Neuron (in vitro differentiated cells): ENCODE measurements around the gene INHBC.
"Not testable (repeated sequence)": the region's sequence is repeated elsewhere in the genome, so short reads cannot be mapped to it uniquely, and the experiment has no call there.

Experiments
- H2AFZ ChIP-seq: one replicate; pipeline ENCODE4 v1.6.1; 2013; ENCODE audit warnings: low read depth, mild to moderate bottlenecking, inconsistent platforms, low read length, moderate library complexity
- H3K27me3 ChIP-seq: one replicate; pipeline ENCODE4 v1.6.1; 2013; ENCODE audit warnings: low read length; ENCODE audit not compliant: insufficient read depth
- H3K36me3 ChIP-seq: one replicate; pipeline ENCODE4 v1.6.1; 2013; ENCODE audit warnings: low read length; ENCODE audit not compliant: insufficient read depth
- H3K4me1 ChIP-seq: one replicate; pipeline ENCODE4 v1.6.1; 2013; ENCODE audit warnings: low read length; ENCODE audit not compliant: insufficient read depth
- H3K4me3 ChIP-seq: 2 replicates; pipeline ENCODE4 v1.5.1; 2013; ENCODE audit warnings: mild to moderate bottlenecking, low read length, moderate library complexity
- H3K9me3 ChIP-seq: one replicate; pipeline ENCODE4 v1.6.1; 2013; ENCODE audit warnings: low read length

INHBC gene

DNA sequence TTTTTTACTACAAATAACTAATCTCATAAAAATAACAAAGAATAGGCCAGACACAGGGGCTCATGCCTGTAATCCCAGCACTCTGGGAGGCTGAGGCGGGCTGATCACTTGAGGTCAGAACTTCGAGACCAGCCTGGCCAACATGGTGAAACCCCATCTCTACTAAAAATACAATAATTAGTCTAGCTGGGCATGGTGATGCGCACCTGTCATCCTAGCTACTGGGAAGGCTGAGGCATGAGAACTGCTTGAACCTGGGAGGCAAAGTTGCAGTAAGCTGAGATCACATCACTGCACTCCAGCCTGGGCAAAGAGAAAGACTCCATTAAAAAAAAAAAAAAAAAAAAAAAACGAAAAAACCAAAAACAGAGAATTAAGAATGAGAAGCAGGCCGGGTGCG is 20.4 kb upstream of the INHBC start:
- H3K36me3 ChIP-seq, H2AFZ ChIP-seq, H3K9me3 ChIP-seq, H3K4me3 ChIP-seq, H3K27me3 ChIP-seq: not testable (repeated sequence)
- H3K4me1 ChIP-seq: peaks cover 11% of the 10 kb centered on the region

DNA sequence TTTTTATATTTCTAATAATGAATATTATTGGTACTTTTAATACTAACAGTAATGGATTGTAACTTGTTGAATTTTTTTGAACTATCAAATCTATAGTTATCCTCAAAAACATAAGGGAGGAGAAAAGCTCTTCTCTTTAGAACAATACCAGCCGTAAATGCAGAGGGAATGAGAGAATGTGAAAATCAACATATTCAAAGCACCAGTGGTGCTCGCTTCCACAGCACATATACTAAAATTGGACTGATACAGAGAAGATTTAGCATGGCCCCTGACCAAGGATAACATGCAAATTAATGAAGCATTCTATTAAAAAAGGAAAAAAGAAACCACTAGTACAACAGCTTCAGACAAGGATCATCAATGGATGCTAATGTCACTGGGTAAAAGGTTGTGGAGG is 19.5 kb upstream of the INHBC start:
- no peak overlapping the region for H3K4me3 ChIP-seq
- H3K9me3 ChIP-seq: no peaks in the 10 kb centered on the region
- H2AFZ ChIP-seq: no peak overlapping the region
- no peaks in the 10 kb centered on the region for H3K36me3 ChIP-seq
- H3K27me3 ChIP-seq: no peaks in the 10 kb centered on the region
- peaks cover 11% of the 10 kb centered on the region for H3K4me1 ChIP-seq

DNA sequence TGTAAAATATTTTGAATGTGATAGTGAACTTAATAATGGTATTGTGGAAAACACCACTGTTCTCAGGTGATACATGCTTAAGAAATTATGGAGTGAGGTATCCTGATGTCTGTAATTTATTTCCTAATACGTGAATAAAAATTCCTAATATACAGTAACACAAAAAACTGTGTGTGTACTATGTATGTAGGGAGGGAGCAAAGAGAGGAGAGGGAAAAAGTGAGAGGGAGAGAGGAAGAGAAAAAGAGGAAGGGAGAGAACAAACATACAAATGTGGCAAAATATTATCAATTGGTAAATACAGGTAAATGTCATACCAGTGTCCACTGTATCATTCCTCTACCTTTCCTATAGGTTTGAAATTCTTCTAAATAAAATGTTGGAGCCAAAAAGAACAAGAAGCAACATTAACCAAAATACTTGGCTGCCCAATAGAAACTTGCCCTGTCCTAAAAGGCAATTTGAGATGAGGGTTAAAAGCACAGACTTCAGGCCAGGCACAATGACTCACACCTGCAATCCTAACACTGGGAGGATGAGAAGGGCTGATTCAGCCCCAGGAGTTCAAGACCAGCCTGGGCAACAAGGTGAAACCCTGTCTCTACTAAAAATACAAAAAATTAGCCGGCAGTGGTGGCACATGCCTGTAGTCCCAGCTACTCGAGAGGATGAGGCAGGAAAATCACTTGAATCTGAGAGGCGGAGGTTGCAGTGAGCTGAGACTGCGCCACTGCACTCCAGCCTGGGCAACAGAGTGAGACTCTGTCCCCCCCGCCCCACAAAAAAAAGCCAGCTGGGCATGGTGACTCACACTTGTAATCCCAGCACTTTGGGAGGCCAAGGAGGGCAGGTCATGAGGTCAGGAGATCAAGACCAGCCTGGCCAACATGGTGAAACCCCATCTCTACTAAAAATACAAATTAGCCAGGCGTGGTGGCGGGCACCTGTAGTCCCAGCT is 18.3 kb upstream of the INHBC start:
- Histone ChIP-seq H3K4me3 (no peak overlapping the region), H3K27me3 (no peaks in the 10 kb centered on the region), H2AFZ (no peak overlapping the region), H3K36me3 (peaks cover under 1% of the 10 kb centered on the region), H3K4me1 (peaks cover 11% of the 10 kb centered on the region), H3K9me3 (no peaks in the 10 kb centered on the region)

DNA sequence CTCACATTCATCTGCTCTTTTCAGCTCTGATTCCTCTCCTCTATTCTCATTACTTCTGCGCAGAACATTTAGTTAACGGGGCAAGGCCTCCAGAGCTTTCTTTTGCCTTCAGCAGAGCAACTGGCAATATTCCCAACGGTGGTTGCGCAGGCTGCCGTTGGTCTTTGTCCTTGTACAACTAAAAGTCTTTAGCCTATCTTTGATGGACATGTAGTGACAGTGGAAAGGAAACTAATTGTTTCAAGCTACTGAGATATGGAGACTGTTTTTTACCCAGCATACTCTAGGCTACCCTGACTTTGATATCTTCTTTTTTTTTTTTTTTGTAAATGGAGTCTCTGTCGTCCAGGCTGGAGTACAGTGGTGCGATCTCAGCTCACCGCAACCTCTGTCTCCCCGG is 16.3 kb upstream of the INHBC start:
- Histone ChIP-seq H3K4me3 (no peak overlapping the region), H2AFZ (no peak overlapping the region)

DNA sequence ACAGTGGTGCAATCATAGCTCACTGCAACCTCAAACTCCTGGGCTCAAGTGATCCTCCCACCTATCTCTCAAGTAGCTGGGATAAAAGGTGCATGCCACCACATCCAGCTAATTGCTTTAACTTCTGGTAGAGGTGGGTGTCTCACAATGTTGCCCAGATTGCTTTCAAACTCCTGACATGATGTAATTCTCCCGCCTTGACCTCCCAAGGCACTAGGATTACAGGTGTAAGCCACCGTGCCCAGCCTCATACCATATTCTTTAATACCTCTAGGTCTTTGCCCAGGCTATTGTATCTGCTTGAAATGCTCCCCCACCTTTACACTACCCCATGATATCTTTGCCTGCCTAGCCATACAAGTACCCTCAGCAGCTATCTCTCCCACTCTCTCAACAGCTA is 15.1 kb upstream of the INHBC start:
- Histone ChIP-seq H3K9me3 (no peaks in the 10 kb centered on the region), H3K4me3 (no peak overlapping the region), H3K4me1 (peaks cover 9% of the 10 kb centered on the region), H3K27me3 (no peaks in the 10 kb centered on the region), H2AFZ (no peak overlapping the region), H3K36me3 (peaks cover 12% of the 10 kb centered on the region)

More for the DNA sequence above, 16.3 kb upstream of the INHBC start:
- Histone ChIP-seq H3K36me3 (peaks cover 12% of the 10 kb centered on the region), H3K27me3 (no peaks in the 10 kb centered on the region), H3K9me3 (no peaks in the 10 kb centered on the region), H3K4me1 (peaks cover 11% of the 10 kb centered on the region)

DNA sequence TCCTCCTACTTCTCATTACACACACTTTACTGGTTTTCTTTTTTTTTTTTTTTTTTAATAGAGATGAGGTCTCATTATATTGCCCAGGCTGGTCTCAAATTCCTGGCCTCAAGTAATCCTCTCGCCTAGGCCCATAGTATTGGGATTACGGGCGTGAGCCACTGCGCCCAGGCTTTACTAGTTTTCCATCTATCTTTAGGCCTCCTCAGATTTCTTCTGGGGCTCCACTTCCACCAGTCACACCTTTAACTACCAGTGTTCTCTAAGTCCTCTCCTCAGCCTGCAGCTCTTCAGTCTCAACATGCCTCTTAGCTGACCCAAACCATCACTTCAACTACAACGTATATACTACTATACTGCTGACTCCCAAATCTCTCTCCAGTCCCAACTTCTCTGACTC is 14.1 kb upstream of the INHBC start:
- H3K9me3 ChIP-seq: no peaks in the 10 kb centered on the region
- H3K4me1 ChIP-seq: no peaks in the 10 kb centered on the region
- no peak overlapping the region for H2AFZ ChIP-seq
- no peak overlapping the region for H3K4me3 ChIP-seq
- no peaks in the 10 kb centered on the region for H3K27me3 ChIP-seq
- H3K36me3 ChIP-seq: peaks cover 14% of the 10 kb centered on the region

DNA sequence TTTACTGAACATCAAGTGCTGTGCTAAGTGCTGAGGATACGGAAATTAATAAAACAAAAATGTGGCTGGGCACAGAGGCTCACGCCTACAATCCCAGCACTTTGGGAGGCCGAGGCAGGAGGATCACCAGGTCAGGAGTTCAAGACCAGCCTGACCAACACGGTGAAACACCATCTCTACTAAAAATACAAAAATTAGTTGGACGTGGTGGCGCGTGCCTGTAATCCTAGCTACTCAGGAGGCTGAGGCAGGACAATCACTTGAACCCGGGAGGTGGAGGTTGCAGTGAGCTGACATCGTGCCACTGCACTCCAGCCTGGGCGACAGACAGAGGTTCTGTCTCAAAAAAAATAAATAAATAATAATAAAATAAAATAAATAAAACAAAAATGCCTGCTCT is 7.6 kb upstream of the INHBC start:
- Histone ChIP-seq H3K36me3 (peaks cover 14% of the 10 kb centered on the region), H3K4me1 (peaks cover 11% of the 10 kb centered on the region)
- H3K9me3 ChIP-seq, H2AFZ ChIP-seq, H3K27me3 ChIP-seq, H3K4me3 ChIP-seq: not testable (repeated sequence)

DNA sequence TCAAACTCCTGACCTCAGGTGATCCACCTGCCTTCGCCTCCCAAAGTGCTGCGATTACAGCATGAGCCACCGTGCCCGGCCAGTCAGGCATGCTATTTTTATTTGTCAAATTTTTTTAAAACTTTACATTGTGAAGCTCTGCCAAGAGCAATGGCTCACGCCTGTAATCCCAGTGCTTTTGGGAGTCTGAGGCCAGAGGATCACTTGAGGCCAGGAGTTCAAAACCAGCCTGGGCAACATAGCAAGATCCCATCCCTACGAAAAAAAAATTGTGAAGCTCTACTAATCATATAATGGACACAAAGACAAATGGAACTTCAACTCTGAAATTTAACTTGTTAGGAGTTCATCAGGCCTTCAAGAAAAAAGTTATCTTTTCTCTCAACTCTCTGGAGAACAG is 5.6 kb upstream of the INHBC start:
- Histone ChIP-seq H3K27me3 (no peaks in the 10 kb centered on the region), H2AFZ (no peak overlapping the region), H3K4me3 (no peak overlapping the region), H3K4me1 (peaks cover 11% of the 10 kb centered on the region), H3K36me3 (peaks cover 5% of the 10 kb centered on the region), H3K9me3 (no peaks in the 10 kb centered on the region)

DNA sequence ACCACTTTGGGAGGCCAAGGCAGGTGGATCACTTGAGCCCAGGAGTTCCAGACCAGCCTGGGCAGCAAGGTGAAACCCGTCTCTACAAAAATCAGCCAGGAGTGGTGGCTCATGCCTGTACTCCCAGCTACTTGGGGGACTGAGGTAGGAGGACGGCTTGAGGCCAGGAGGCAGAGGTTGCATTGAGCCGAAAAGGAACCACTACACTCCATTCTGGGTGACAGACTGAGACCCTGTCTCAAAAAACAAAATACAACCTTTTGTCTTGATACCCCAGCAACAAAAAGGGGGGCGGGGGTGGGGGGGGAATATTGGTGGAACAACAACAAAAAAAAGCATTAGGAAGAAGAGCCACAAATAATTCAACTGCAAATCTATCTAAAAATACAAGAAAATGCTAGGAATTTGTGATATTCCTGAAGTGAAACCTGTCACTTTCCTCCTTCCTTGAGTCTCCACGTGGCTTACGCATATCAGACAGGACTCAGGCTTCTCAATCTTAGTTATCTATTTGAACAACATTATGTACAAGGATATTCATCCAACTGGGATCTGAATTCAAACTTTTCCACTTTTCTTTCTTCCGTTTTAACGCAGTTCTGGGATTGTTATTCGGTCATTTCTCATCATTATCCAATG is 5.0 kb upstream of the INHBC start:
- Histone ChIP-seq H3K36me3 (peaks cover 5% of the 10 kb centered on the region), H3K4me3 (peak overlapping the region; percentile 74), H3K27me3 (no peaks in the 10 kb centered on the region), H2AFZ (no peak overlapping the region), H3K4me1 (peaks cover 11% of the 10 kb centered on the region), H3K9me3 (no peaks in the 10 kb centered on the region)

DNA sequence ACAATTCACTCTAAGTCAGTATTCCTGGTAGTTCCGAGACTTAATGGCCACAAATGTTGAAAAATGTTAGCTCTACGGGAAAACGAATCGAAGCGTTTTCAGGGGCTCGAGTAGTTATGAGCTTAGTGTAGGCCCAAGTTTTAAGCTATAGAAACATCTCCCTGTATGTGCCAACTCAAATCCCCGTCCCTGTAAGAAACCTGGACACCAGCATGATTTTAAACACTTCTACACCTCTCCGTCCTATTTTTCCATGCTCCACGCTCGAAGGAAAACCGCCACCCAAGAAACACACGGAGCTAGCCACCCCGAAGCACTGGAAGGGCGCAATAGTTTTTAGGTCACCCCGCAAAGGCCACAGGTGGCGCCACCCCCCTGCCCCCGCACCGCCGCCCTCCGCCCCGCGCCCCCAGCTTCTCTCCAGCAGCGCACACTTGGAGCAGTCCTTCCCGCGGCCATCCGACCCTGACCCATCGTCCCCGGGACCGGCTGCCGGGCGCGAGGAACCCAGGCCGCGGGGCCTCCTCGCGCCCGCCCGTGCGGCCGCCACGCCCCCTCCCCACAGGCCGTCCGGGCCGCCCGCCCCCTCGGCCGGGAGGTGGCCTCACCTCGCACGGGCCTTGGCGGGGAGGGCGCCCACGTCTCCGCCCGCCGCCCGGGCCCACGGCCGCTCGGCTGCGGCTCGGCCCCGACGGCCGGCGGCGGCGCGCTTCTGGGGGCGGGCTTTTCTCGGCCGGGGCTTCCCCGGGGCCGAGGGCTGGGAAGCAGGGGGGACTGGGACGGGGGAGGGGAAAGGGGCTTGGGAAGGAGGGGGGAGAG is 4.3 kb upstream of the INHBC start:
- Histone ChIP-seq H3K4me3 (peak overlapping the region; percentile 74), H3K4me1 (peaks cover 11% of the 10 kb centered on the region), H3K9me3 (no peaks in the 10 kb centered on the region), H3K27me3 (no peaks in the 10 kb centered on the region), H3K36me3 (peaks cover 3% of the 10 kb centered on the region), H2AFZ (no peak overlapping the region)

DNA sequence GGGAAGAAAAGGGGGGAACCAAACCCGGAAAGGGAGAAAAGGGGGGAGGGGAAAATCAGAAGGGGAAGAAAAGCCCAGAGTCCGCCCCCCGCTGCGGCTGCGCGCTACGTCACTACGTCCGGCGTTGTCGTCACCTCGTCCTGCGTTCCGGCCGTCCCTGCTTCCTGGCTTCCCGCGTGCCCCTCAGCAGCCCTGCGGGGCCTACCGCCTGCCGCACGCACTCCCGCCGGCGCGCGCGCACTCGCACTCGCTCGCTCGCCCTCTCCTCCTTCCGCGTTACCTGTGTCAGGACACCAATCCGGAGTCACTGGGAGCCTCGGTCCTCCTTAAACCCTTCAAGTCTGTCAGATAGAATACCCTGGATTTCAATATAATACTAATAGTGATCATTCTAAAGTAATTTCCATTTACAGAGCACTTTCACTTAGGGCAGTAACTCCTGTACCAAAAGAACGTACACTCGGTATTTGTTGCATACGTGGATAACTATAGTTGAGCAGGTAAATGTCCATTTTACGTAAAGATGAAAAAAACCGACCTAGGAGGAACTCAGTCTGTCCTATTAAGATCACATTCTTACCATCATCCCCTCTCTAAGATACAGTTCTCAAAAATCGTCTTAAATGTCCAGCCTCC is 3.5 kb upstream of the INHBC start, which contains the start of gene R3HDM2:
Gene R3HDM2 (minus strand): TSS at position 113 of the 636 bp plus-strand sequence. CDS start 120,615 bp downstream, outside the sequence.
- Histone ChIP-seq H3K9me3 (no peaks in the 10 kb centered on the region), H3K36me3 (no peaks in the 10 kb centered on the region), H2AFZ (peak within 1 kb of the TSS; percentile 44), H3K4me3 (peak within 1 kb of the TSS; percentile 74), H3K4me1 (peaks cover 11% of the 10 kb centered on the region), H3K27me3 (no peaks in the 10 kb centered on the region)

DNA sequence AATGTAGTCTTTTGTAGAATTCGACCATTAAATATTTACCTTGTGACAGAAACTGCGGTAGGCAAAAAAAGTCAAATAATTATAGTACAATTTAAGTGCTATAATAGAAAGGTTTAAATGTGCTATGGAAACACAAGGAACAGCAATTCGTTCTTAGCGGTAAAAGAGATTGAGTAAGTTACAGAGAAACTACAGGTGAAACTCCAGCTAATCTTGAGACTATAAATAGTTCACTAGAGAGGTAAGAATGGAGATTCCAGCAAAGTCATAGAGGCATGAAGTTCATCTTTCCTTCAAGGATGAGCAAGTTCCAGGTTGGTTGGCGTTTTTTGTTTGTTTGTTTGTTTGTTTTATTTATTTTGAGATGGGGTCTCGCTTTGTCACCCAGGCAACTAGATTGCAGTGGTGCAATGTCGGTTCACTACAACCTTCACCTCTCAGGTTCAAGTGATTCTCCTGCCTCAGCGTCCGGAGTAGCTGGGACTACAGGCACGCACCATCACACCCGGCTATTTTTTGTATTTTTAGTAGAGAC is 2.9 kb upstream of the INHBC start:
- Histone ChIP-seq H3K4me3 (peak overlapping the region; percentile 74), H3K36me3 (no peaks in the 10 kb centered on the region), H3K4me1 (peaks cover 11% of the 10 kb centered on the region)

More for the DNA sequence above, 2.9 kb upstream of the INHBC start:
- no peaks in the 10 kb centered on the region for H3K27me3 ChIP-seq
- no peaks in the 10 kb centered on the region for H3K9me3 ChIP-seq
- peak overlapping the region; percentile 44 for H2AFZ ChIP-seq
